ENCODE data around the gene CDH12.

Gene CDH12

DNA sequence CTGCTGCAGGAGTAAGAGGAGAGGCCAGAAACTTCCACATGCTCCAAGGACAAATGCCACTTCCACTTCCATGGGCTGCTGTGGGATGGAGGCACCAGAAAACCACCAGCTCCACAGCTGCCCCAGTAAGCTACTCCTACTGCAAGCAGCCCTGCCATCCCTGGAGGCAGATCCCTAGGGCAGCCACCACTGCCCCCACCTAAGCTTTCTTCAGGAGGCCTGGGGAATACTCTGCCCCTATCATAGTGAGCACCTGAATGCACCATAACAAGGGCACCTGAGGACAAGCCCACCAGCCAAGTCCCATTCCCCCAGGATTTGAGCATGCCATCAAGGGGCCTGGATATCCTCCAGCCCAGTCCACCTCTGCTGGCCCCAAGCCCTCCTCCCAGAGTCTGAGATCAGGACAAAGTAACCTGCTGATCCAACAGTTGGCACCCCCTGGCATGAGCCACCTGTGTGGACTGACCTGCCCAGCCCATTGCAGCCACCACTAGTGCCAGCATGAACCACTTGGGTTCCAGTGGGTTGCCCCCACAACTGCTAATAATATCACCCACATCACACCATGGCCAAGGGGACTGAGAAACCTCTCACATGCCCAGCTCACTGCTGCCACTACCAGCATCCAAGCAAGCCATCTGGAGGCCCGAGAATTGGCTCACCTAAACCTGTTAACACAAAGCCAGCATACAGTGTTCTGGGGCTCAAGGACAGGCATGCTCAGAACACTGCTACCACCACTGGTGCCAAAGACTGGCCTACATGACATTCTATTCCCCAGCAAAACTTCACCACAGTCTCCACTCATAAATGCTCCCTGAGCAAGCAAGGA lies 480.1 kb downstream of the CDH12 start:
- TF ChIP-seq, protein P1, sequence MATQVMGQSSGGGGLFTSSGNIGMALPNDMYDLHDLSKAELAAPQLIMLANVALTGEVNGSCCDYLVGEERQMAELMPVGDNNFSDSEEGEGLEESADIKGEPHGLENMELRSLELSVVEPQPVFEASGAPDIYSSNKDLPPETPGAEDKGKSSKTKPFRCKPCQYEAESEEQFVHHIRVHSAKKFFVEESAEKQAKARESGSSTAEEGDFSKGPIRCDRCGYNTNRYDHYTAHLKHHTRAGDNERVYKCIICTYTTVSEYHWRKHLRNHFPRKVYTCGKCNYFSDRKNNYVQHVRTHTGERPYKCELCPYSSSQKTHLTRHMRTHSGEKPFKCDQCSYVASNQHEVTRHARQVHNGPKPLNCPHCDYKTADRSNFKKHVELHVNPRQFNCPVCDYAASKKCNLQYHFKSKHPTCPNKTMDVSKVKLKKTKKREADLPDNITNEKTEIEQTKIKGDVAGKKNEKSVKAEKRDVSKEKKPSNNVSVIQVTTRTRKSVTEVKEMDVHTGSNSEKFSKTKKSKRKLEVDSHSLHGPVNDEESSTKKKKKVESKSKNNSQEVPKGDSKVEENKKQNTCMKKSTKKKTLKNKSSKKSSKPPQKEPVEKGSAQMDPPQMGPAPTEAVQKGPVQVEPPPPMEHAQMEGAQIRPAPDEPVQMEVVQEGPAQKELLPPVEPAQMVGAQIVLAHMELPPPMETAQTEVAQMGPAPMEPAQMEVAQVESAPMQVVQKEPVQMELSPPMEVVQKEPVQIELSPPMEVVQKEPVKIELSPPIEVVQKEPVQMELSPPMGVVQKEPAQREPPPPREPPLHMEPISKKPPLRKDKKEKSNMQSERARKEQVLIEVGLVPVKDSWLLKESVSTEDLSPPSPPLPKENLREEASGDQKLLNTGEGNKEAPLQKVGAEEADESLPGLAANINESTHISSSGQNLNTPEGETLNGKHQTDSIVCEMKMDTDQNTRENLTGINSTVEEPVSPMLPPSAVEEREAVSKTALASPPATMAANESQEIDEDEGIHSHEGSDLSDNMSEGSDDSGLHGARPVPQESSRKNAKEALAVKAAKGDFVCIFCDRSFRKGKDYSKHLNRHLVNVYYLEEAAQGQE (IDR thresholded peaks at IDR 0.05; ENCODE audit: insufficient read depth in 1 of 2, low read depth in 2 of 2, low read length in 2 of 2), result no peak
- TF ChIP-seq POLR2AphosphoS5 (IDR thresholded peaks at IDR 0.05; ENCODE audit: low read depth, low read length) (no peak), SIN3A (IDR thresholded peaks at IDR 0.05; ENCODE audit: borderline replicate concordance, insufficient read depth, low read length) (no peak), TAF1 (IDR thresholded peaks at IDR 0.05; ENCODE audit: borderline replicate concordance, insufficient read depth, low read length) (no peak), FOXP2 (optimal IDR thresholded peaks at IDR 0.05; ENCODE audit: borderline replicate concordance, extremely low read depth, extremely low read length, insufficient read depth) (no peak)

DNA sequence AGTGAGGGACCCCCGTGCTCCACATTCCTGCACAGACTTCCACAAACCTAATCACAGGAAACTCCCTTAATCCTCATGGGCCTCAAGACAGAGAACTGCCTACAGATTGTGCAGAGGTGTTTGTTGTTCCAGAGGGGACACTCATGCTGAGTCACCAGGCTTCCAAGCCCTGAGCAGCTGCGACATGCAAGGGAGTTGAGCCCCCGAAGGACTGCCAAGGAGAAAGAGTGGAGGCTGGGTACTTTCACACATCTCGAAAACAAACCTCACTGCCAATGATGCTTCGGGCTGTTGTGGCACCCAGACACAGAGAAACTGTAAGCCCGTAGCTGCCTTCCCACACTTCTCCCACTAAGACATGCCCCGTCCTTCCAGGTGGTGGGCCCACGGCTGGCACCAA lies 480.8 kb downstream of the CDH12 start:
- TF ChIP-seq FOXP2 (optimal IDR thresholded peaks at IDR 0.05; ENCODE audit: borderline replicate concordance, extremely low read depth, extremely low read length, insufficient read depth) (no peak), TAF1 (IDR thresholded peaks at IDR 0.05; ENCODE audit: borderline replicate concordance, insufficient read depth, low read length) (no peak), SIN3A (IDR thresholded peaks at IDR 0.05; ENCODE audit: borderline replicate concordance, insufficient read depth, low read length) (no peak), POLR2AphosphoS5 (IDR thresholded peaks at IDR 0.05; ENCODE audit: low read depth, low read length) (no peak)

DNA sequence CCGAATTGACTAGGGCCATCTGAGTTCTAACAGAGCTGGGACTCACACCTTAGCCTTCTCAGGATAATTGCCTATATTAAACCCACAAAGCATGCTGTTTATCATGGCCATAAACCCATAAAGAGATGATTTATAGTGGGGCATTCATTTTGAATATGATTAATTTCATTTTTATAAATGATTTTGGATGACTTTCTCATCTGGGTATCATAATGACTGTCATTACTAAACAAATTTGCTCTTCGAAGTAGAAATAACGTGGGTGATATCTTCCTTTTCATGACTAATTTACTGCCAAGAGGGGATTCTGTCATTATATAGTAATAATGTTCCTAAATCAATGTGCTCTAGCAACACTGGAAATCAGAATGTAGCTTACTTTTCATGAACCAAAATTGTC lies 498.2 kb downstream of the CDH12 start:
- TF ChIP-seq, protein P1 (IDR thresholded peaks at IDR 0.05; ENCODE audit: insufficient read depth in 1 of 2, low read depth in 2 of 2, low read length in 2 of 2), result no peak
- TF ChIP-seq FOXP2 (optimal IDR thresholded peaks at IDR 0.05; ENCODE audit: borderline replicate concordance, extremely low read depth, extremely low read length, insufficient read depth) (no peak), POLR2AphosphoS5 (IDR thresholded peaks at IDR 0.05; ENCODE audit: low read depth, low read length) (no peak), TAF1 (IDR thresholded peaks at IDR 0.05; ENCODE audit: borderline replicate concordance, insufficient read depth, low read length) (no peak), SIN3A (IDR thresholded peaks at IDR 0.05; ENCODE audit: borderline replicate concordance, insufficient read depth, low read length) (no peak)

DNA sequence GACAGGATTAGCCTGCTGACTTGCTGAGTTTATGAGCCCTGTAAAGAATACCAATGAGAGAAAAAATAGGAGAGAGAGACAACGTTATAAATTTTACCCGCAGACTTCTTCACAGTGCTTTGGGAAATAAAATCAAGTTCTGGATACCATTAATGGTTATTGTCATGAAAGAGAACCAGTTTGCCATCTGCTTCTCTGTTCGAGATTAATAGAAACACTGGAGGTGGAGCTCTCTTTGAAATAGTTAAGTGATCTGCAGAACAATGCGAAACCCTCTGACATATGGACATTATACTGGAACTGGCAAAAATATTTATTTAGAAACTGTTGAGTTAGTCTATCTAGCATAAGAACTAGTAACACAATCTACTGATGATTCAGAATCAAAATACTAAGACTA lies 500.7 kb downstream of the CDH12 start:
- no peak for TF ChIP-seq SIN3A (IDR thresholded peaks at IDR 0.05; ENCODE audit: borderline replicate concordance, insufficient read depth, low read length)
- no peak for TF ChIP-seq FOXP2 (optimal IDR thresholded peaks at IDR 0.05; ENCODE audit: borderline replicate concordance, extremely low read depth, extremely low read length, insufficient read depth)
- TF ChIP-seq TAF1 (IDR thresholded peaks at IDR 0.05; ENCODE audit: borderline replicate concordance, insufficient read depth, low read length), result no peak
- TF ChIP-seq POLR2AphosphoS5 (IDR thresholded peaks at IDR 0.05; ENCODE audit: low read depth, low read length), result no peak
- TF ChIP-seq, protein P1 (IDR thresholded peaks at IDR 0.05; ENCODE audit: insufficient read depth in 1 of 2, low read depth in 2 of 2, low read length in 2 of 2), result no peak

DNA sequence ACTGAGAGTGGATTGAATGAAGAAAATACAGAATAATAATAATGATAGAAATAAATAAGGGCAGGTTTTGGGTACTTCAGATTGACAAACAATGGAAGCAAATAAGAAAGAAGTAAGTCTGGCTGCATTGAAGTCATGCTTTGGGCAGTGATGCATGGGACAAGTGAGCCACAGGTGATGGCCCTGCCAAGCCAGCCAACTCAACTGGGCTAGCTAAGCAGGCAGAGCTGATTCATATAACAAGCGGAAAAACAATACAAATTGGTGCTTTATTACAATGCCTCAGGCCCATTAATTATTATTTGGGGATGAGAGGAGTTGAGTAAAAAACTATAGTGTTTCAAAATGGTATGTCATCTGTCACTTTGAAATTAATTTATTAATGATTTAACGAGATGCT lies 502.0 kb downstream of the CDH12 start:
- TF ChIP-seq POLR2AphosphoS5 (IDR thresholded peaks at IDR 0.05; ENCODE audit: low read depth, low read length) (no peak), FOXP2 (optimal IDR thresholded peaks at IDR 0.05; ENCODE audit: borderline replicate concordance, extremely low read depth, extremely low read length, insufficient read depth) (no peak), TAF1 (IDR thresholded peaks at IDR 0.05; ENCODE audit: borderline replicate concordance, insufficient read depth, low read length) (no peak), SIN3A (IDR thresholded peaks at IDR 0.05; ENCODE audit: borderline replicate concordance, insufficient read depth, low read length) (no peak)
- TF ChIP-seq, protein P1 (IDR thresholded peaks at IDR 0.05; ENCODE audit: insufficient read depth in 1 of 2, low read depth in 2 of 2, low read length in 2 of 2), result no peak

Measured in PFSK-1 (cell line).